ENCODE results near the gene DDC. TPM values are rescaled to one million over a fixed set of nuclear protein-coding genes. Genes with fewer than 3 reads are reported as not detected.

Gene DDC
- total RNA-seq, 2 donors from 2014 or later, result not detected

- Histone ChIP-seq H3K4me3 (no peak overlapping the region), H3K4me1 (no peaks in the 10 kb centered on the region), H3K27me3 (no peaks in the 10 kb centered on the region), H3K27ac (no peak overlapping the region), H3K9me3 (no peaks in the 10 kb centered on the region), H3K36me3 (peaks cover 65% of the 10 kb centered on the region)
- no peak for DNase-seq (ENCODE audit: low spot score)
- no peak for TF ChIP-seq CTCF (IDR thresholded peaks at IDR 0.05)
Measured at GRCh38 chr7:50607524-50608125, 42.4 kb upstream of the DDC start.

- no peak for TF ChIP-seq CTCF (IDR thresholded peaks at IDR 0.05)
- Histone ChIP-seq H3K4me1 (no peaks in the 10 kb centered on the region), H3K36me3 (peaks cover 50% of the 10 kb centered on the region), H3K4me3 (no peak overlapping the region), H3K27ac (no peak overlapping the region), H3K27me3 (no peaks in the 10 kb centered on the region), H3K9me3 (no peaks in the 10 kb centered on the region)
- no peak for DNase-seq (ENCODE audit: low spot score)
Measured at GRCh38 chr7:50605059-50605458, 39.9 kb upstream of the DDC start.

- TF ChIP-seq CTCF (IDR thresholded peaks at IDR 0.05), result no peak
- Histone ChIP-seq H3K36me3 (peaks cover 53% of the 10 kb centered on the region), H3K9me3 (no peaks in the 10 kb centered on the region), H3K27ac (no peak overlapping the region), H3K4me1 (no peaks in the 10 kb centered on the region), H3K27me3 (no peaks in the 10 kb centered on the region), H3K4me3 (no peak overlapping the region)
- DNase-seq (ENCODE audit: low spot score), result no peak
Measured at GRCh38 chr7:50603287-50603686, 38.1 kb upstream of the DDC start.

- Histone ChIP-seq H3K27me3 (no peaks in the 10 kb centered on the region), H3K36me3 (peaks cover 58% of the 10 kb centered on the region), H3K4me1 (no peaks in the 10 kb centered on the region), H3K9me3 (no peaks in the 10 kb centered on the region), H3K4me3 (no peak overlapping the region), H3K27ac (no peak overlapping the region)
- no peak for DNase-seq (ENCODE audit: low spot score)
- no peak for TF ChIP-seq CTCF (IDR thresholded peaks at IDR 0.05)
Measured at GRCh38 chr7:50599385-50599784, 34.2 kb upstream of the DDC start.

GRCh38 chr7:50598460-50599343 is 33.5 kb upstream of the DDC start:
- H3K36me3 ChIP-seq, result peaks cover 57% of the 10 kb centered on the region
- DNase-seq (ENCODE audit: low spot score), result no peak
- H3K27me3 ChIP-seq, result no peaks in the 10 kb centered on the region
- H3K4me3 ChIP-seq, result no peak overlapping the region
- TF ChIP-seq CTCF (IDR thresholded peaks at IDR 0.05), result no peak
- no peaks in the 10 kb centered on the region for H3K9me3 ChIP-seq
- H3K27ac ChIP-seq, result no peak overlapping the region
- no peaks in the 10 kb centered on the region for H3K4me1 ChIP-seq
